Breast epithelium (tissue), 4 donors: ENCODE data around the gene RPL10. TPM values are rescaled to one million over a fixed set of nuclear protein-coding genes. Genes with fewer than 3 reads are reported as not detected.

ENCODE experiments used
- DNase-seq, 2 donors: peaks; one replicate each; pipeline ENCODE4 v3.0.0-alpha.2; 2019; ENCODE audit warnings: low spot score in 2 of 2
- H3K27ac ChIP-seq, 2 donors: fragments of 200-600 bp; sonication (generic) in 1 of 2; one replicate each; pipeline ENCODE4 v1.5.1; 2016 to 2019; ENCODE audit warnings: mild to moderate bottlenecking in 1 of 2
- H3K27me3 ChIP-seq, 2 donors: fragments of 200-600 bp; sonication (generic) in 1 of 2; one replicate each; pipeline versions ENCODE4 v1.5.1 to v1.6.0; 2017 to 2019; ENCODE audit warnings: control low read depth in 1 of 2, mild to moderate bottlenecking in 1 of 2
- H3K36me3 ChIP-seq: fragments of 200-600 bp; one replicate; pipeline ENCODE4 v1.5.1; 2019
- H3K4me1 ChIP-seq, 2 donors: fragments of 200-600 bp; sonication (generic); one replicate each; pipeline ENCODE4 v1.5.1; 2016 to 2019; ENCODE audit warnings: control low read depth in 1 of 2
- H3K4me3 ChIP-seq, 3 donors: fragments of 200-600 bp; sonication (generic); 1 replicate in 2 of 3; 2 replicates in 1 of 3; pipeline ENCODE4 v1.5.1; 2016 to 2019; ENCODE audit warnings: mild to moderate bottlenecking in 3 of 3, moderate library complexity in 2 of 3
- H3K9me3 ChIP-seq, 2 donors: fragments of 200-600 bp; sonication (generic) in 1 of 2; one replicate each; pipeline ENCODE4 v1.5.1; 2016 to 2019; ENCODE audit warnings: control low read depth in 1 of 2
- POLR2A ChIP-seq: fragments of 450-650 bp; IDR thresholded peaks from one replicate; pipeline ENCODE4 v1.6.1; 2016; ENCODE audit warnings: antibody characterized with exemption, mild to moderate bottlenecking, moderate library complexity
- POLR2AphosphoS5 ChIP-seq, 3 donors: sonication (generic); formaldehyde crosslinking; IDR thresholded peaks; one replicate each; pipeline ENCODE4 v1.6.1; 2017; ENCODE audit warnings: antibody characterized with exemption in 3 of 3
- intact Hi-C: fragments of 100-400 bp; cut with DNase I; formaldehyde crosslinking; loops from one replicate; pipeline ENCODE4 v1.15.1; 2023; ENCODE audit warnings: low total_unique reads
- total RNA-seq, 3 donors: library from RNA; depleted of rRNA; stranded (reverse); fragments of >200 nt; gene quantifications; one replicate each; pipeline ENCODE4 v1.1.0, GENCODE V29; 2016
- TF ChIP-seq, protein P1 (sequence below), 3 donors: fragments of 450-650 bp; IDR thresholded peaks; one replicate each; pipeline ENCODE4 v1.5.1; 2016 to 2017; ENCODE audit warnings: antibody characterized with exemption in 3 of 3, mild to moderate bottlenecking in 3 of 3, moderate library complexity in 3 of 3

The RPL10 gene
- total RNA-seq, 3 donors from 2014 or later, result 8,496 to 9,265 (median 8,695) TPM

DNA sequence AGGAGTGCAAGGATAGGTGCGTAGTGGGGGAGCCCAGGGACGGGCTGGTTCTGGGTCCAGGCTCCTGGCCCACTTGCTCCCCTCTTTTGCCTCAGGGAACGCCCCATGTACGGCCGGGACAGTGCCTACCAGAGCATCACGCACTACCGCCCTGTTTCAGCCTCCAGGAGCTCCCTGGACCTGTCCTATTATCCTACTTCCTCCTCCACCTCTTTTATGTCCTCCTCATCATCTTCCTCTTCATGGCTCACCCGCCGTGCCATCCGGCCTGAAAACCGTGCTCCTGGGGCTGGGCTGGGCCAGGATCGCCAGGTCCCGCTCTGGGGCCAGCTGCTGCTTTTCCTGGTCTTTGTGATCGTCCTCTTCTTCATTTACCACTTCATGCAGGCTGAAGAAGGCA is 17.4 kb upstream of the RPL10 start:
- no peak for TF ChIP-seq POLR2AphosphoS5 (IDR thresholded peaks at IDR 0.05)
- TF ChIP-seq, protein P1, sequence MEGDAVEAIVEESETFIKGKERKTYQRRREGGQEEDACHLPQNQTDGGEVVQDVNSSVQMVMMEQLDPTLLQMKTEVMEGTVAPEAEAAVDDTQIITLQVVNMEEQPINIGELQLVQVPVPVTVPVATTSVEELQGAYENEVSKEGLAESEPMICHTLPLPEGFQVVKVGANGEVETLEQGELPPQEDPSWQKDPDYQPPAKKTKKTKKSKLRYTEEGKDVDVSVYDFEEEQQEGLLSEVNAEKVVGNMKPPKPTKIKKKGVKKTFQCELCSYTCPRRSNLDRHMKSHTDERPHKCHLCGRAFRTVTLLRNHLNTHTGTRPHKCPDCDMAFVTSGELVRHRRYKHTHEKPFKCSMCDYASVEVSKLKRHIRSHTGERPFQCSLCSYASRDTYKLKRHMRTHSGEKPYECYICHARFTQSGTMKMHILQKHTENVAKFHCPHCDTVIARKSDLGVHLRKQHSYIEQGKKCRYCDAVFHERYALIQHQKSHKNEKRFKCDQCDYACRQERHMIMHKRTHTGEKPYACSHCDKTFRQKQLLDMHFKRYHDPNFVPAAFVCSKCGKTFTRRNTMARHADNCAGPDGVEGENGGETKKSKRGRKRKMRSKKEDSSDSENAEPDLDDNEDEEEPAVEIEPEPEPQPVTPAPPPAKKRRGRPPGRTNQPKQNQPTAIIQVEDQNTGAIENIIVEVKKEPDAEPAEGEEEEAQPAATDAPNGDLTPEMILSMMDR (IDR thresholded peaks at IDR 0.05), result no peak
- TF ChIP-seq POLR2A, result no peak

DNA sequence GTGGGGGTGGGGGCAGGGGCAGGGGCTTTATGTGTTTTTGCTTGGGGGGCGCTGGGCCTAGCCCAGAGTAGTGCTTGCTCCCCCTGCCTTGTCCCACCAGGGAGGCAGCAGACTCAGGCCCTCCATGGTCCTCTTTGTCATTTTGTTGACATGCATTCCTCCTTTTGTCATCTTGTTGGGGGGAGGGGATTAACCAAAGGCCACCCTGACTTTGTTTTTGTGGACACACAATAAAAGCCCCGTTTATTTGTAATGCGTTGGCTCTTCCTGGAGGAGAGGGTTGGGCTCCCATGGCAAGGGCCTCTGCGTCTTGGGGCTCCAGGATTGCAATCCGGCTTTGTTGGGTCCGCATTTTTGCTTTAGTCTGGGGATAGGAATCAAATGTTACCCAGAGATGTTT is 16.9 kb upstream of the RPL10 start:
- TF ChIP-seq POLR2A (no peak), POLR2AphosphoS5 (IDR thresholded peaks at IDR 0.05) (no peak)
- TF ChIP-seq, protein P1 (IDR thresholded peaks at IDR 0.05), result no peak
- intact Hi-C loops, result no loop called here
- peak overlapping the region; percentile 97 to 99 for H3K27ac ChIP-seq

More for the DNA sequence above, 17.4 kb upstream of the RPL10 start:
- H3K27ac ChIP-seq, result peak overlapping the region; percentile 97 to 99
- DNase-seq, result no peak
- no peaks in the 10 kb centered on the region for H3K36me3 ChIP-seq
- peaks cover 0 to 14% of the 10 kb centered on the region in 2 donors for H3K27me3 ChIP-seq
- no peaks in the 10 kb centered on the region for H3K9me3 ChIP-seq
- no peaks in the 10 kb centered on the region for H3K4me1 ChIP-seq
- H3K4me3 ChIP-seq, result peak overlapping the region in 2 of 3 donors; percentile 76 to 79
- intact Hi-C loops, result no loop called here

DNA sequence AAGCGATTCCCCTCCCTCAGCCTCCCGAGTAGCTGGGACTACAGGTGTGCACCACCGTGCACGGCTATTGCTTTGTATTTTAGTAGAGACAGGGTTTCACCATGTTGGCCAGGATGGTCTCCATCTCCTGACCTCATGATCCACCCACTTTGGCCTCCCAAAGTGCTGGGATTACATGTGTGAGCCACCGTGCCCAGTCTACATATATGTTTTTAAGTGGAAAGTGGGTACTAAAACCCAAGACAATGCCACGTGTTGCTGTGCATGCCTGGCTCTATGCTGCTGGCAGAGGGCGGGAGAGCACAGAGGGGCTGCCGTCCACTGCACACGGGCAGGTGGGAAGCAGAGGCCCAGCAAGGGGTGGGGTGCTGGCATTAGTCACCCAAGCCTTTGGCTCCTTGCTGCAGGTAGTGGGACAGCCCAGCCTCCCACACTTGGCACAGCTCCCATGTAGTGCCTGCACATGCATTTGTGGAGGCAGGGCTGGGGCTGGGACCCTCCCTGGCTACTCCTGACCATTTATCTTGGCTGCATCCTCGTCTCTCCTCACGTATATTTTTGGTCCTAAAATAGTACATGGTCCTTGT is 15.6 kb upstream of the RPL10 start:
- DNase-seq, result no peak
- no peaks in the 10 kb centered on the region for H3K36me3 ChIP-seq
- no peak overlapping the region for H3K27ac ChIP-seq
- intact Hi-C loops, result no loop called here
- H3K27me3 ChIP-seq, result peaks cover 0 to 11% of the 10 kb centered on the region in 2 donors
- TF ChIP-seq POLR2AphosphoS5 (IDR thresholded peaks at IDR 0.05), result no peak
- TF ChIP-seq, protein P1 (IDR thresholded peaks at IDR 0.05), result no peak
- TF ChIP-seq POLR2A, result no peak
- H3K4me1 ChIP-seq, result no peaks in the 10 kb centered on the region
- H3K4me3 ChIP-seq, result no peak overlapping the region
- no peaks in the 10 kb centered on the region for H3K9me3 ChIP-seq

More for the DNA sequence above, 16.9 kb upstream of the RPL10 start:
- Histone ChIP-seq H3K36me3 (no peaks in the 10 kb centered on the region), H3K27me3 (peaks cover 0 to 11% of the 10 kb centered on the region in 2 donors), H3K9me3 (no peaks in the 10 kb centered on the region), H3K4me1 (no peaks in the 10 kb centered on the region), H3K4me3 (no peak overlapping the region)
- DNase-seq, result no peak

DNA sequence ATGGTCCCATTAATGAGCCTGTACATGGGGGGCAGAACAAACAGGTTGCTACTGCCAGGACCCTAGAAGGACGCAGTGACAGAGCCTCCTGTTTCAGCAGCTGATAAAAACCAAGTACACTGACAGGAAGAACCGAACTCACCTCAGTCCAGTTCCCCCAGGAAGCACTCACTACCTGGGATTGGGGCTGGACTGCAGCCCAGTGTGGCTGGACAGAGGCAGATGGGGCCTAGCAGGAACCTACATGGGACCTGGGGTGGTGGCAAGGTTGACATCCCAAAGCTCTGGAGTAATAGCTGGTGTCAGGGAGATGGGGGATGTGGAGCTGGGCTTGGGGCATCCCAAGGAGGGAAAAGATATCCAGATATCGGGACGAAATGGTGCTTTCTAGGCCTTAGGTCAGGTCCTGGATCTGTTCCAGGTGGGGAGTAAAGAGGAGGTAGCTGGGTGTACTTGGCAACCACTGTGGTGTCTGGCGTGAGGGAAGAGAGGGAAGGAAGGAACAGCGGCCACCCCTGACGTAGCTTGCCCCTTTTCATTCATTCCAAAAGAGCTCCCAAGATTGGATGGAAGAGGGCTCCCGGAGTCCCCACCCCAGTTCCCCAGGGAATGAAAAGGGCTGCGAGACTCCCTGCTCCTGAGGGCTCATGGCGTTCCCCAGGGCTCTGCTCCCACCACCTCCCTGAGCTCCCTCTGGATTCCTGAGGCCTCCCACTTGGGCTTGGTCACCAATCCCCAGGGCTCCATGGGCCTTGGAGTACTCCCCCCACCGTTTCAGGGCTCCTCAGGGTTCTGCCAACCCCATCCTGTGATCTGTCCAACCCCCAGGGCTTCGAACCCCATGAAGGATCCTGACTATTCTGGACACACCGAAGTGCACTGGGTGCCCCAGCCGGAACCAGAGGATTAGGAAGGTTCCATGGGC is 14.6 kb upstream of the RPL10 start:
- H3K27ac ChIP-seq, result no peak overlapping the region

More for the DNA sequence above, 14.6 kb upstream of the RPL10 start:
- Histone ChIP-seq H3K4me3 (no peak overlapping the region), H3K9me3 (no peaks in the 10 kb centered on the region), H3K4me1 (no peaks in the 10 kb centered on the region), H3K27me3 (peaks cover 0 to 11% of the 10 kb centered on the region in 2 donors), H3K36me3 (no peaks in the 10 kb centered on the region)
- no peak for DNase-seq
- TF ChIP-seq, protein P1 (IDR thresholded peaks at IDR 0.05), result no peak
- no peak for TF ChIP-seq POLR2AphosphoS5 (IDR thresholded peaks at IDR 0.05)
- no peak for TF ChIP-seq POLR2A
- intact Hi-C loops, result no loop called here
